K562 (cell line): Measurements from ENCODE around the gene NR2C2AP. TPM values are rescaled to one million over a fixed set of nuclear protein-coding genes. Genes with fewer than 3 reads are reported as not detected.

Source experiments
- CGGBP1 ChIP-seq: fragments of 250-450 bp; sonication (Bioruptor Pico); IDR thresholded peaks from 2 replicates; pipeline ENCODE4 v1.9.0; 2021; ENCODE audit warnings: mild to moderate bottlenecking
- CTBP1 ChIP-seq: fragments of 450-650 bp; IDR thresholded peaks from 2 replicates; pipeline ENCODE4 v1.6.1; 2016; ENCODE audit warnings: borderline replicate concordance
- CTCFL ChIP-seq: IDR thresholded peaks from 2 replicates; pipeline ENCODE4 v1.6.1; 2011; ENCODE audit warnings: borderline replicate concordance, low read depth, mild to moderate bottlenecking, moderate library complexity, low read length; ENCODE audit not compliant: insufficient read depth, poor library complexity, severe bottlenecking
- HMG20A ChIP-seq: fragments of 450-650 bp; formaldehyde crosslinking; conservative IDR thresholded peaks from 2 replicates; pipeline ENCODE4 v1.4.0; 2020; ENCODE audit warnings: mild to moderate bottlenecking, mixed read lengths
- MED1 ChIP-seq: sonication (generic); formaldehyde crosslinking; IDR thresholded peaks from 2 replicates; pipeline ENCODE4 v1.8.1; 2023; ENCODE audit warnings: missing genetic modification reagents, borderline replicate concordance
- MNT ChIP-seq, 2 experiments: fragments of 450-650 bp; conservative IDR thresholded peaks; 2 replicates each; pipeline ENCODE4 v1.6.1; 2017; ENCODE audit warnings: mild to moderate bottlenecking in 2 of 2, moderate library complexity in 2 of 2
- NCOA4 ChIP-seq: fragments of 450-650 bp; IDR thresholded peaks from 2 replicates; pipeline ENCODE4 v1.6.1; 2018; ENCODE audit warnings: mild to moderate bottlenecking; ENCODE audit not compliant: partially characterized antibody
- NFE2L1 ChIP-seq: fragments of 450-650 bp; IDR thresholded peaks from 2 replicates; pipeline ENCODE4 v1.6.1; 2016; ENCODE audit warnings: missing genetic modification characterization, low read depth, mild to moderate bottlenecking, missing compliant biosample characterization, moderate library complexity, borderline replicate concordance
- TFAP4 ChIP-seq: sonication (generic); formaldehyde crosslinking; IDR thresholded peaks from 2 replicates; pipeline ENCODE4 v1.8.0; 2022; ENCODE audit warnings: missing genetic modification reagents, mild to moderate bottlenecking, moderate library complexity, borderline replicate concordance
- USF2 ChIP-seq: sonication (generic); formaldehyde crosslinking; IDR thresholded peaks from 2 replicates; pipeline ENCODE4 v1.5.0; 2020; ENCODE audit warnings: missing genetic modification reagents
- ZNF408 ChIP-seq: fragments of 250-450 bp; sonication (Bioruptor Pico); IDR thresholded peaks from 2 replicates; pipeline ENCODE4 v1.4.0; 2020; ENCODE audit warnings: low read depth, mild to moderate bottlenecking, moderate library complexity
- ZNF551 ChIP-seq: fragments of 250-450 bp; sonication (Bioruptor Pico); IDR thresholded peaks from 2 replicates; pipeline ENCODE4 v1.5.0; 2021; ENCODE audit warnings: mild to moderate bottlenecking, moderate library complexity
- polyA plus RNA-seq, 8 experiments: library from polyadenylated mRNA; depleted of rRNA in 4 of 8; stranded (reverse) in 5 of 8; unstranded in 3 of 8; fragments of >200 nt; fragmentation: Nextera tagmentation in 2 of 8; fragmentation: Illumina TruSeq in 1 of 8; extraction: Ambion mirVana in 2 of 8; extraction: Trizol in 1 of 8; gene quantifications; 2 replicates each; pipeline versions ENCODE4 v1.2.1 to v1.2.3, GENCODE V29; 2011 to 2014; ENCODE audit warnings: inconsistent platforms in 1 of 8, missing spikeins in 1 of 8
- total RNA-seq, 7 experiments: library from RNA; depleted of rRNA in 6 of 7; stranded (reverse); fragments of >200 nt in 6 of 7; fragmentation: Illumina TruSeq in 2 of 7; extraction: Trizol in 2 of 7; gene quantifications; 2 replicates each; pipeline versions ENCODE4 v1.2.1 to v1.2.3, GENCODE V29; 2011 to 2021; ENCODE audit warnings: low replicate concordance in 1 of 7

NR2C2AP gene
- total and polyA plus RNA-seq, 9 of the 15 experiments (the other 6 are each of a cell fraction or from before 2014, with no cell fraction given): 23.7 to 77.4 (median 32.4) TPM

- no peak for TF ChIP-seq HMG20A (CRISPR knock-in tag)
- TF ChIP-seq USF2 (CRISPR knock-in tag): no peak
- TF ChIP-seq ZNF408: no peak
- TF ChIP-seq NCOA4: no peak
- peak; percentile 30; the same call in 1 of the 2 replicates for TF ChIP-seq CTBP1
- peak; percentile 31; the same call in 1 of the 2 replicates for TF ChIP-seq TFAP4 (CRISPR knock-in tag)
- no peak for TF ChIP-seq ZNF551 (CRISPR knock-in tag)
- no peak for TF ChIP-seq MED1 (CRISPR knock-in tag)
- TF ChIP-seq MNT (conservative IDR thresholded peaks at IDR 0.05): 0 out of 4 replicates have a peak, but pooled peaks of 1 of the 2 experiments have one; percentile 22
- no peak for TF ChIP-seq CGGBP1 (CRISPR knock-in tag)
- TF ChIP-seq CTCFL: peak; percentile 84
- no peak for TF ChIP-seq NFE2L1
Observed at GRCh38 chr19:19185853-19186740, 17.1 kb downstream of the NR2C2AP start (continued).
